Measurements from ENCODE around the gene GNPTAB. TPM values are rescaled to one million over a fixed set of nuclear protein-coding genes. Genes with fewer than 3 reads are reported as not detected.
A peak's percentile ranks its signal among the peaks of the same experiment; 100 is the strongest.

Gene GNPTAB
- total RNA-seq, 1 experiment from 2014 or later: 14.8 TPM

GRCh38 chr12:101769865-101770264 lies 60.9 kb downstream of the GNPTAB start:
- no peaks in the 10 kb centered on the region for H3K4me1 Mint-ChIP-seq (ENCODE audit: insufficient read depth, unreplicated experiment)
- DNase-seq (ENCODE audit: unreplicated experiment): no peak
- H3K27me3 Mint-ChIP-seq (ENCODE audit: insufficient read depth, unreplicated experiment): no peaks in the 10 kb centered on the region
- ChIA-PET CTCF (interaction anchor here (0.6 to 4.0 kb wide), 5 partner anchors 8 to 70 kb away, joined by 3 to 21 read pairs (median 4); no protein-coding TSS in a partner anchor), POLR2A (no interaction called here)
- no TSS peak for BruUV-seq (replicated peaks)
- intact Hi-C loops (cut with micrococcal nuclease): loop anchor here (5.0 to 10.0 kb wide), 4 partner anchors 358 to 1107 kb away; partner anchors contain the start of gene IGF1
- no peak for TF ChIP-seq CTCF (IDR thresholded peaks at IDR 0.05; ENCODE audit: unreplicated experiment)
- no peak overlapping the region for H3K27ac Mint-ChIP-seq (ENCODE audit: low read depth, unreplicated experiment)
- H3K4me3 Mint-ChIP-seq (ENCODE audit: unreplicated experiment): no peak overlapping the region
- peaks cover 16% of the 10 kb centered on the region for H3K36me3 Mint-ChIP-seq (ENCODE audit: insufficient read depth, unreplicated experiment)
- no peaks in the 10 kb centered on the region for H3K9me3 Mint-ChIP-seq (ENCODE audit: unreplicated experiment)

GRCh38 chr12:101768781-101769180 lies 62.0 kb downstream of the GNPTAB start:
- ChIA-PET POLR2A (no interaction called here), CTCF (interaction anchor here (0.6 to 4.0 kb wide), 6 partner anchors 9 to 1768 kb away, joined by 3 to 21 read pairs (median 4); no protein-coding TSS in a partner anchor)
- Mint-ChIP-seq H3K9me3 (ENCODE audit: unreplicated experiment) (no peaks in the 10 kb centered on the region), H3K4me3 (ENCODE audit: unreplicated experiment) (no peak overlapping the region), H3K27ac (ENCODE audit: low read depth, unreplicated experiment) (no peak overlapping the region), H3K4me1 (ENCODE audit: insufficient read depth, unreplicated experiment) (no peaks in the 10 kb centered on the region), H3K36me3 (ENCODE audit: insufficient read depth, unreplicated experiment) (peaks cover 16% of the 10 kb centered on the region), H3K27me3 (ENCODE audit: insufficient read depth, unreplicated experiment) (no peaks in the 10 kb centered on the region)
- TF ChIP-seq CTCF (IDR thresholded peaks at IDR 0.05; ENCODE audit: unreplicated experiment): no peak
- intact Hi-C loops (cut with micrococcal nuclease): no loop called here
- BruUV-seq (replicated peaks): no TSS peak
- no peak for DNase-seq (ENCODE audit: unreplicated experiment)

GRCh38 chr12:101767537-101767936 lies 63.2 kb downstream of the GNPTAB start:
- Mint-ChIP-seq H3K4me1 (ENCODE audit: insufficient read depth, unreplicated experiment) (no peaks in the 10 kb centered on the region), H3K9me3 (ENCODE audit: unreplicated experiment) (no peaks in the 10 kb centered on the region), H3K27me3 (ENCODE audit: insufficient read depth, unreplicated experiment) (no peaks in the 10 kb centered on the region), H3K27ac (ENCODE audit: low read depth, unreplicated experiment) (no peak overlapping the region), H3K36me3 (ENCODE audit: insufficient read depth, unreplicated experiment) (peaks cover 16% of the 10 kb centered on the region), H3K4me3 (ENCODE audit: unreplicated experiment) (no peak overlapping the region)
- intact Hi-C loops (cut with micrococcal nuclease): no loop called here
- CTCF ChIA-PET: interaction anchor here (4.0 kb wide), 1 partner anchor 73 kb away, joined by 21 read pairs; no protein-coding TSS in a partner anchor
- TF ChIP-seq CTCF (IDR thresholded peaks at IDR 0.05; ENCODE audit: unreplicated experiment): no peak
- POLR2A ChIA-PET: interaction anchor here (0.7 kb wide), 1 partner anchor 360 kb away, joined by 3 read pairs; the partner anchor contains the start of gene ARL1
- no peak for DNase-seq (ENCODE audit: unreplicated experiment)
- no TSS peak for BruUV-seq (replicated peaks)

GRCh38 chr12:101764051-101764792 lies 66.5 kb downstream of the GNPTAB start:
- no peak overlapping the region for H3K27ac Mint-ChIP-seq (ENCODE audit: low read depth, unreplicated experiment)
- H3K4me3 Mint-ChIP-seq (ENCODE audit: unreplicated experiment): no peak overlapping the region
- H3K27me3 Mint-ChIP-seq (ENCODE audit: insufficient read depth, unreplicated experiment): no peaks in the 10 kb centered on the region
- intact Hi-C loops (cut with micrococcal nuclease): no loop called here
- no peak for TF ChIP-seq CTCF (IDR thresholded peaks at IDR 0.05; ENCODE audit: unreplicated experiment)
- ChIA-PET CTCF (interaction anchor here (0.6 to 1.5 kb wide), 7 partner anchors 9 to 192 kb away, joined by 3 to 5 read pairs (median 3); no protein-coding TSS in a partner anchor), POLR2A (no interaction called here)
- H3K4me1 Mint-ChIP-seq (ENCODE audit: insufficient read depth, unreplicated experiment): no peaks in the 10 kb centered on the region
- no peak for DNase-seq (ENCODE audit: unreplicated experiment)
- no peaks in the 10 kb centered on the region for H3K9me3 Mint-ChIP-seq (ENCODE audit: unreplicated experiment)
- peaks cover 23% of the 10 kb centered on the region for H3K36me3 Mint-ChIP-seq (ENCODE audit: insufficient read depth, unreplicated experiment)
- BruUV-seq (replicated peaks): TSS peak; percentile 25
